MM.1S (cell line): Measurements from ENCODE around the gene TMEM119.

Source experiments
- DNase-seq: peaks from one replicate; pipeline ENCODE4 v3.0.0-alpha.2; 2015
- H2AFZ ChIP-seq: fragments of 300-600 bp; sonication (generic); 2 replicates; pipeline ENCODE4 v1.6.0; 2016; ENCODE audit warnings: antibody characterized with exemption, low read length
- H3F3A ChIP-seq: fragments of 300-600 bp; sonication (generic); 2 replicates; pipeline ENCODE4 v1.6.1; 2016; ENCODE audit warnings: mild to moderate bottlenecking, antibody characterized with exemption, low read length, moderate library complexity, mixed read lengths; ENCODE audit not compliant: insufficient read depth
- H3K27ac ChIP-seq: fragments of 300-600 bp; sonication (generic); 2 replicates; pipeline ENCODE4 v1.5.1; 2016; ENCODE audit warnings: mild to moderate bottlenecking, low read length
- H3K27me3 ChIP-seq: fragments of 300-600 bp; sonication (generic); replicated peaks from 2 replicates; pipeline ENCODE4 v1.6.0; 2016; ENCODE audit warnings: low read length; ENCODE audit not compliant: insufficient read depth
- H3K36me3 ChIP-seq: fragments of 300-600 bp; sonication (generic); replicated peaks from 2 replicates; pipeline ENCODE4 v1.6.1; 2016; ENCODE audit warnings: mild to moderate bottlenecking, low read length, mixed read lengths; ENCODE audit not compliant: insufficient read depth
- H3K4me1 ChIP-seq: fragments of 300-600 bp; sonication (generic); 2 replicates; pipeline ENCODE4 v1.6.1; 2016; ENCODE audit warnings: low read length, mixed read lengths
- H3K4me2 ChIP-seq: fragments of 300-600 bp; sonication (generic); 2 replicates; pipeline ENCODE4 v1.6.0; 2016; ENCODE audit warnings: low read depth, low read length
- H3K4me3 ChIP-seq: fragments of 300-600 bp; sonication (generic); 2 replicates; pipeline ENCODE4 v1.5.1; 2016; ENCODE audit warnings: low read length, mixed read lengths
- H3K79me2 ChIP-seq: fragments of 300-600 bp; sonication (generic); 2 replicates; pipeline ENCODE4 v1.6.1; 2016; ENCODE audit warnings: mixed run types, low read length, mixed read lengths
- H3K9ac ChIP-seq: fragments of 300-600 bp; sonication (generic); 2 replicates; pipeline ENCODE4 v1.6.1; 2016; ENCODE audit warnings: low read length, mixed read lengths
- H3K9me2 ChIP-seq: fragments of 300-600 bp; sonication (generic); replicated peaks from 2 replicates; pipeline ENCODE4 v1.6.1; 2016; ENCODE audit warnings: mild to moderate bottlenecking, low read length, mixed read lengths; ENCODE audit not compliant: insufficient read depth
- H3K9me3 ChIP-seq: fragments of 300-600 bp; sonication (generic); replicated peaks from 2 replicates; pipeline ENCODE4 v1.6.1; 2016; ENCODE audit warnings: mild to moderate bottlenecking, low read length, mixed read lengths; ENCODE audit not compliant: insufficient read depth
- H4K20me1 ChIP-seq: fragments of 300-600 bp; sonication (generic); 2 replicates; pipeline ENCODE4 v1.6.1; 2016; ENCODE audit warnings: mild to moderate bottlenecking, low read length, moderate library complexity, mixed read lengths; ENCODE audit not compliant: insufficient read depth
- EZH2 ChIP-seq: fragments of 300-600 bp; sonication (generic); optimal IDR thresholded peaks from 2 replicates; pipeline ENCODE3; 2017; ENCODE audit warnings: low read depth, mild to moderate bottlenecking, antibody characterized with exemption, low read length, mixed read lengths
- EZH2phosphoT487 ChIP-seq: fragments of 300-600 bp; sonication (generic); IDR thresholded peaks from 2 replicates; pipeline ENCODE4 v1.6.1; 2018; ENCODE audit warnings: antibody characterized with exemption, low read length
- TF ChIP-seq, protein P1 (sequence below): fragments of 300-600 bp; sonication (generic); IDR thresholded peaks from 2 replicates; pipeline ENCODE4 v1.5.1; 2016; ENCODE audit warnings: antibody characterized with exemption, low read length, mixed read lengths

The TMEM119 gene

DNA sequence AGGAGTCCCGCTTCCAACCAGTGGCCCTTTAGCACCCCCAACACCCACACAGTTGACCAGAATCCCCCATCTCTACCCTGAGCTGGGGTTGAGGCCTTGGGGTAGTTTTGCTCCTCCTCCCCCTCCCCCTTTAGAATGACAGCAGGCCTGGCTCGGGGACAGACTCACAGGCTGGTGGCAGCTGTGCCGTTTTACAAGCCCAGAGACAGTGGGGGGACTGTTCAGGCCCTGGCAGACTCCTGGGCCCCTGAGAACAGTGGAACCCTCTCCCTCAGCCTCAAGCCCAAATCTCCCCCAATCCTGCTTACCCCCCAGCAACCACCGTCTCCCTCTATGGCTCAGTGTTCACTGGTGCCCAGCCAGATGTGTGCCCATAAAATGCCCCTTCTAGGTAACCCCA lies 10.1 kb downstream of the TMEM119 start:
- TF ChIP-seq EZH2 = no peak
- TF ChIP-seq, protein P1, sequence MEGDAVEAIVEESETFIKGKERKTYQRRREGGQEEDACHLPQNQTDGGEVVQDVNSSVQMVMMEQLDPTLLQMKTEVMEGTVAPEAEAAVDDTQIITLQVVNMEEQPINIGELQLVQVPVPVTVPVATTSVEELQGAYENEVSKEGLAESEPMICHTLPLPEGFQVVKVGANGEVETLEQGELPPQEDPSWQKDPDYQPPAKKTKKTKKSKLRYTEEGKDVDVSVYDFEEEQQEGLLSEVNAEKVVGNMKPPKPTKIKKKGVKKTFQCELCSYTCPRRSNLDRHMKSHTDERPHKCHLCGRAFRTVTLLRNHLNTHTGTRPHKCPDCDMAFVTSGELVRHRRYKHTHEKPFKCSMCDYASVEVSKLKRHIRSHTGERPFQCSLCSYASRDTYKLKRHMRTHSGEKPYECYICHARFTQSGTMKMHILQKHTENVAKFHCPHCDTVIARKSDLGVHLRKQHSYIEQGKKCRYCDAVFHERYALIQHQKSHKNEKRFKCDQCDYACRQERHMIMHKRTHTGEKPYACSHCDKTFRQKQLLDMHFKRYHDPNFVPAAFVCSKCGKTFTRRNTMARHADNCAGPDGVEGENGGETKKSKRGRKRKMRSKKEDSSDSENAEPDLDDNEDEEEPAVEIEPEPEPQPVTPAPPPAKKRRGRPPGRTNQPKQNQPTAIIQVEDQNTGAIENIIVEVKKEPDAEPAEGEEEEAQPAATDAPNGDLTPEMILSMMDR = no peak
- TF ChIP-seq EZH2phosphoT487 = no peak
- H3K27me3 ChIP-seq = no peaks in the 10 kb centered on the region
- no peak overlapping the region for H3K9ac ChIP-seq
- no peaks in the 10 kb centered on the region for H3F3A ChIP-seq
- H3K27ac ChIP-seq = no peak overlapping the region
- H2AFZ ChIP-seq = no peak overlapping the region
- H3K36me3 ChIP-seq = no peaks in the 10 kb centered on the region
- H4K20me1 ChIP-seq = no peaks in the 10 kb centered on the region
- no peaks in the 10 kb centered on the region for H3K9me2 ChIP-seq
- H3K4me1 ChIP-seq = no peaks in the 10 kb centered on the region
- H3K9me3 ChIP-seq = no peaks in the 10 kb centered on the region
- no peak for DNase-seq
- H3K4me3 ChIP-seq = no peak overlapping the region
- no peaks in the 10 kb centered on the region for H3K79me2 ChIP-seq
- H3K4me2 ChIP-seq = no peak overlapping the region

DNA sequence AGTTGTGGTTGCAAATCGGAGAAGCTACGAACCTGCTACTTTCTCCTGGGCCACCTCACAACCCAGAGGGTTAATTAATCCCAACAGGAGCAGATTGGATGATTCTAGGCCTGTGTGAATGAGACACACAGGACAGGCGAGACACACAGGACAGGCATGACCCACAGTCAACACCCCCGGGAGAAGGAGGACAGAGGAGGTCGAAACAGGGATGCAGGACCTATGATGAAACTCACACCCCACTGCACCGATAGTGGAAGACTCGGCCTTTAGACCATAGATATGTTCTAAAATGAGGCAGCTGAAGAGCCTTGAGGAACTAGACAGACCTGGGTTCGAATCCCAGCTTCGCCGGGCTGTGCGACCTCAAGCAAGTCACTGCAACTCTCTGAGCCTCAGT lies 11.6 kb downstream of the TMEM119 start:
- Histone ChIP-seq H3K27me3 (no peaks in the 10 kb centered on the region), H3K4me2 (no peak overlapping the region), H2AFZ (no peak overlapping the region), H3K9me3 (no peaks in the 10 kb centered on the region), H3K4me3 (no peak overlapping the region), H3F3A (no peaks in the 10 kb centered on the region), H3K36me3 (no peaks in the 10 kb centered on the region), H3K9me2 (no peaks in the 10 kb centered on the region), H3K9ac (no peak overlapping the region), H3K27ac (no peak overlapping the region), H3K79me2 (no peaks in the 10 kb centered on the region), H4K20me1 (no peaks in the 10 kb centered on the region), H3K4me1 (no peaks in the 10 kb centered on the region)
- TF ChIP-seq EZH2phosphoT487 = no peak
- TF ChIP-seq, protein P1 = no peak
- TF ChIP-seq EZH2 = no peak
- DNase-seq = no peak

DNA sequence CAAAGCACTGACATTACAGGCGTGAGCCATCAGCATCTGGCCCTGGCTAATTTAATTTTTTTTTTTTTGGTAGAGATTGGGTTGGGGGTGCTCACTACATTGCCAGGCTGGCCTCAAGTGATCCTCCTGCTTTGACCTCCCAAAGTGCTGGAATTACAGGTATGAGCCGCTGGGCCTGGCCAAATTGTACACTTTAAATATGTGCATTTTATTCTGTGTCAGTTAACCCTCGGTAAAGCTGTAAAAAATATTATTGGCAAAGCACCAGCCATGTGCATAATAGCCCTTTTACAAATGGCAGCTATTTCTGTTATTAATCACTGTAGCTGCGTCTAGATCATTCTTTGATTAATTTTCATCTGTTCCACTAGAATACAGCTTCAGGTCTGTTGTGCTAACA lies 12.0 kb downstream of the TMEM119 start:
- no peak overlapping the region for H3K27ac ChIP-seq
- no peaks in the 10 kb centered on the region for H3K36me3 ChIP-seq
- H3K4me2 ChIP-seq = no peak overlapping the region
- no peak overlapping the region for H3K9ac ChIP-seq
- H2AFZ ChIP-seq = no peak overlapping the region
- H3K79me2 ChIP-seq = no peaks in the 10 kb centered on the region
- H3F3A ChIP-seq = no peaks in the 10 kb centered on the region
- H3K9me2 ChIP-seq = no peaks in the 10 kb centered on the region
- no peaks in the 10 kb centered on the region for H3K9me3 ChIP-seq
- H3K27me3 ChIP-seq = no peaks in the 10 kb centered on the region
- no peak for DNase-seq
- H3K4me3 ChIP-seq = no peak overlapping the region
- H4K20me1 ChIP-seq = no peaks in the 10 kb centered on the region
- no peaks in the 10 kb centered on the region for H3K4me1 ChIP-seq
- TF ChIP-seq EZH2 (no peak), EZH2phosphoT487 (no peak)
- TF ChIP-seq, protein P1 = no peak
